Ascending aorta (tissue), 2 donors: Measurements from ENCODE around the gene MECR. TPM values are rescaled to one million over a fixed set of nuclear protein-coding genes. Genes with fewer than 3 reads are reported as not detected.

Experiments used
- DNase-seq, 2 donors: peaks; one replicate each; pipeline ENCODE4 v3.0.0-alpha.2; 2019; ENCODE audit warnings: low spot score in 2 of 2
- H3K27ac ChIP-seq, 2 donors: fragments of 200-600 bp; sonication (generic); one replicate each; pipeline ENCODE4 v1.5.1; 2016 to 2017; ENCODE audit warnings: mild to moderate bottlenecking in 1 of 2
- H3K27me3 ChIP-seq: fragments of 200-600 bp; sonication (generic); one replicate; pipeline ENCODE4 v1.5.1; 2017
- H3K36me3 ChIP-seq, 2 donors: fragments of 200-600 bp; sonication (generic); one replicate each; pipeline ENCODE4 v1.5.1; 2016
- H3K4me1 ChIP-seq, 2 donors: fragments of 200-600 bp; sonication (generic); one replicate each; pipeline ENCODE4 v1.5.1; 2016 to 2017; ENCODE audit warnings: mild to moderate bottlenecking in 1 of 2
- H3K4me3 ChIP-seq, 2 donors: fragments of 200-600 bp; sonication (generic); one replicate each; pipeline ENCODE4 v1.5.1; 2016 to 2017; ENCODE audit warnings: mild to moderate bottlenecking in 1 of 2
- H3K9me3 ChIP-seq, 2 donors: fragments of 200-600 bp; sonication (generic); one replicate each; pipeline ENCODE4 v1.5.1; 2016
- intact Hi-C: fragments of 100-400 bp; cut with DNase I; formaldehyde crosslinking; loops from one replicate; pipeline ENCODE4 v1.15.1; 2023
- total RNA-seq: library from RNA; depleted of rRNA; stranded (reverse); fragments of >200 nt; gene quantifications from one replicate; pipeline ENCODE4 v1.1.0, GENCODE V29; 2016
- TF ChIP-seq, protein P1 (sequence below), 3 experiments: fragments of 200-600 bp in 2 of 3; fragments of 450-650 bp in 1 of 3; sonication (generic) in 2 of 3; IDR thresholded peaks; one replicate each; pipeline ENCODE4 v1.5.1; 2016 to 2019; ENCODE audit warnings: antibody characterized with exemption in 3 of 3, mild to moderate bottlenecking in 1 of 3, moderate library complexity in 1 of 3

The MECR gene
- 1.2 TPM for total RNA-seq

GRCh38 chr1:29230553-29231378, at the start of gene MECR:
MECR (minus strand) TSS chr1:29230934; CDS start chr1:29230906, 28 bp downstream.
- intact Hi-C loops = loop anchor here (1.0 kb wide), 1 partner anchor 106 kb away; no protein-coding TSS in a partner anchor
- no peaks in the 10 kb centered on the region for H3K9me3 ChIP-seq
- TF ChIP-seq, protein P1, sequence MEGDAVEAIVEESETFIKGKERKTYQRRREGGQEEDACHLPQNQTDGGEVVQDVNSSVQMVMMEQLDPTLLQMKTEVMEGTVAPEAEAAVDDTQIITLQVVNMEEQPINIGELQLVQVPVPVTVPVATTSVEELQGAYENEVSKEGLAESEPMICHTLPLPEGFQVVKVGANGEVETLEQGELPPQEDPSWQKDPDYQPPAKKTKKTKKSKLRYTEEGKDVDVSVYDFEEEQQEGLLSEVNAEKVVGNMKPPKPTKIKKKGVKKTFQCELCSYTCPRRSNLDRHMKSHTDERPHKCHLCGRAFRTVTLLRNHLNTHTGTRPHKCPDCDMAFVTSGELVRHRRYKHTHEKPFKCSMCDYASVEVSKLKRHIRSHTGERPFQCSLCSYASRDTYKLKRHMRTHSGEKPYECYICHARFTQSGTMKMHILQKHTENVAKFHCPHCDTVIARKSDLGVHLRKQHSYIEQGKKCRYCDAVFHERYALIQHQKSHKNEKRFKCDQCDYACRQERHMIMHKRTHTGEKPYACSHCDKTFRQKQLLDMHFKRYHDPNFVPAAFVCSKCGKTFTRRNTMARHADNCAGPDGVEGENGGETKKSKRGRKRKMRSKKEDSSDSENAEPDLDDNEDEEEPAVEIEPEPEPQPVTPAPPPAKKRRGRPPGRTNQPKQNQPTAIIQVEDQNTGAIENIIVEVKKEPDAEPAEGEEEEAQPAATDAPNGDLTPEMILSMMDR (IDR thresholded peaks at IDR 0.05) = peak in 1 of 3 experiments; percentile 27
- peak; percentile 73 to 96 for DNase-seq
- H3K4me1 ChIP-seq = peaks cover 0 to 10% of the 10 kb centered on the region in 2 donors
- H3K4me3 ChIP-seq = peak within 1 kb of the TSS; percentile 82 to 88
- no peaks in the 10 kb centered on the region for H3K36me3 ChIP-seq
- H3K27ac ChIP-seq = peak within 1 kb of the TSS; percentile 73 to 83
- no peaks in the 10 kb centered on the region for H3K27me3 ChIP-seq

DNA sequence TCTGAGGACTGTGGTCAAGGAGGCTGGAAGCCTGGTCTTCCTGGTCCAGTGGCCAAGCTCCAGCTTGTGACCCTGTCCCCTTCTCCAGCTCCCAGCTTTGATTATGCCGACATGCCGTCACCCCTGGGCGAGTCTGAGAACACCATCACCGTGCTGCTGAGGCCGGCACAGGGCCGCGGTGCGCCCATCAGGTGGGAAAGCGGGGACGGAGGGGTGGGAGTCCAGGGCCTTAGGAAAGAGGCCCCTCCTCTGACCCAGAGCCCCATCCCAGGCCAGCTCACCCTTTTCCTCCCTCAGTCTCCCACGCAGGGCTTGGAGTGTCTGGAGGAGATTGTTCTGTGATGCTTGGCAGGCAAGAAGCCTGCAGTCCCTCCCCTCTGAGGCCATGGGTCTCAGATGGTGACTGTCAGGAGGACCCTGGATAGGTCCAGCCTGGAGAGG, 49.2 kb upstream of the MECR start:
- Histone ChIP-seq H3K4me1 (no peaks in the 10 kb centered on the region), H3K9me3 (no peaks in the 10 kb centered on the region), H3K4me3 (no peak overlapping the region), H3K27me3 (no peaks in the 10 kb centered on the region), H3K27ac (no peak overlapping the region), H3K36me3 (peaks cover 26 to 67% of the 10 kb centered on the region in 2 donors)
- TF ChIP-seq, protein P1 (IDR thresholded peaks at IDR 0.05) = no peak
- intact Hi-C loops = no loop called here
- DNase-seq = no peak

GRCh38 chr1:29279406-29279805, 48.7 kb upstream of the MECR start:
- TF ChIP-seq, protein P1 (IDR thresholded peaks at IDR 0.05) = no peak
- Histone ChIP-seq H3K9me3 (no peaks in the 10 kb centered on the region), H3K27ac (no peak overlapping the region), H3K4me3 (no peak overlapping the region), H3K36me3 (peaks cover 26 to 62% of the 10 kb centered on the region in 2 donors), H3K4me1 (no peaks in the 10 kb centered on the region), H3K27me3 (no peaks in the 10 kb centered on the region)
- intact Hi-C loops = no loop called here
- no peak for DNase-seq

DNA sequence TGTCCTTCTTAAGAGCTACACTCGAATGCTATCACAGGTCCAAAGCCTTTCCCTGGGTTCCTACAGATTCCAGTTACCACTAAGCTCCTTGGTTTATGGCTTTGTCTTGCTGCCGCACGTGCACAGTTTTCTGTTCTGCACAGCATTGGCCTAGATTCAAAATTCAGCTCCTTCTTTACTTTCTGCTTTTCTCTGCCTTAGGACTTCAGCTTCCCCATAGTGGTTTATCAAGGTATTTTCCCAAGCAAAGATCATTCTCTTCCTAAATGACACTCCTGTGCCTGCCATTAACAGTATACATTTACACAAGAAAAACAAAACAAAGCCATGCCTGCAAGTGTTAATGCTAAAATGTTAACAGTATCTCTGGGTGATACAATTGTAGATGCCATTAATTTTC, 47.4 kb upstream of the MECR start:
- intact Hi-C loops = no loop called here
- H3K4me1 ChIP-seq = no peaks in the 10 kb centered on the region

DNA sequence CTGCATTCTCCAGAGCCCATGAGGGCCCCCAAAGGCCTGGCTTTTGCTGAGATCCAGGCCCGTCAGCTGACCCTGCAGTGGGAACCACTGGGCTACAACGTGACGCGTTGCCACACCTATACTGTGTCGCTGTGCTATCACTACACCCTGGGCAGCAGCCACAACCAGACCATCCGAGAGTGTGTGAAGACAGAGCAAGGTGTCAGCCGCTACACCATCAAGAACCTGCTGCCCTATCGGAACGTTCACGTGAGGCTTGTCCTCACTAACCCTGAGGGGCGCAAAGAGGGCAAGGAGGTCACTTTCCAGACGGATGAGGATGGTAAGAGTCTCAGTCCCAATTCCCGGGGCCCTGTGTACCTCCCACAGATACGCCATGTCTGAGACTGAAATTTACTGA, 44.7 kb upstream of the MECR start:
- peaks cover 0 to 10% of the 10 kb centered on the region in 2 donors for H3K4me1 ChIP-seq
- H3K9me3 ChIP-seq = no peaks in the 10 kb centered on the region
- H3K27me3 ChIP-seq = no peaks in the 10 kb centered on the region
- intact Hi-C loops = no loop called here
- TF ChIP-seq, protein P1 (IDR thresholded peaks at IDR 0.05) = no peak
- H3K27ac ChIP-seq = no peak overlapping the region
- no peak overlapping the region for H3K4me3 ChIP-seq
- DNase-seq = no peak
- H3K36me3 ChIP-seq = peaks cover 22 to 47% of the 10 kb centered on the region in 2 donors

More for the DNA sequence above, 47.4 kb upstream of the MECR start:
- TF ChIP-seq, protein P1 (IDR thresholded peaks at IDR 0.05) = no peak
- Histone ChIP-seq H3K9me3 (no peaks in the 10 kb centered on the region), H3K4me3 (no peak overlapping the region), H3K36me3 (peaks cover 22 to 55% of the 10 kb centered on the region in 2 donors), H3K27me3 (no peaks in the 10 kb centered on the region), H3K27ac (no peak overlapping the region)
- no peak for DNase-seq
